GM12892 (cell line): ENCODE data around the gene BDNF.
"Not testable (repeated sequence)": the region's sequence is repeated elsewhere in the genome, so short reads cannot be mapped to it uniquely, and the experiment has no call there.

Experiments used
- DNase-seq: peaks from one replicate; pipeline ENCODE4 v3.0.0; 2011; ENCODE audit not compliant: insufficient read length
- FAIRE-seq: peaks from 2 replicates; lab custom pipeline; 2011; peaks lifted over from hg19 to GRCh38; lab: Jason Lieb, UNC
- POLR2A ChIP-seq: IDR thresholded peaks from 2 replicates; pipeline ENCODE4 v1.6.1; 2011; ENCODE audit warnings: low read depth, low read length, control low read depth
- POLR2AphosphoS5 ChIP-seq: IDR thresholded peaks from 2 replicates; pipeline ENCODE4 v1.6.1; 2011; ENCODE audit warnings: low read depth, low read length, control low read depth
- TAF1 ChIP-seq: IDR thresholded peaks from 2 replicates; pipeline ENCODE4 v1.6.1; 2011; ENCODE audit warnings: low read depth, mild to moderate bottlenecking, control low read depth, low read length, borderline replicate concordance

Gene BDNF

DNA sequence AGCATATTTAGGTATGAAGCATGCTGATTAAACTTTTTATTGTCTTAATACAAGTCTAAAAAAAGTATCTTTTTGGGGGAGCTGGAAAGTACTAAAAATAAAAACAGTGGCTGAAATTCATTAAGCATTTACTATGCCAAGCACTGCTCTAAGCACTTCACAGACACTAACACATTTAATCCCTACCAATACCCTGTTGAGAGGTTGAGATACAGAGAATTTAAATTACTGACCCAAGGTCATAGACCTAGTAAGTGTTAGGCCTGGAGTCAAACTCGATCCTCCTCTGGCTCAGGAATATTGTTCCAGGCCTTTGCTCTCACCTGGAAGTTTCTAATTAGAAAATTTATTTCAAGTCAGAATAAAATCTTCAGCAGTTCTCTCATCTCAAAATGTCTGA is 18.6 kb downstream of the BDNF start:
- FAIRE-seq: no peak
- no peak for DNase-seq
- TF ChIP-seq POLR2A: no peak
- no peak for TF ChIP-seq POLR2AphosphoS5
- TF ChIP-seq TAF1: no peak

DNA sequence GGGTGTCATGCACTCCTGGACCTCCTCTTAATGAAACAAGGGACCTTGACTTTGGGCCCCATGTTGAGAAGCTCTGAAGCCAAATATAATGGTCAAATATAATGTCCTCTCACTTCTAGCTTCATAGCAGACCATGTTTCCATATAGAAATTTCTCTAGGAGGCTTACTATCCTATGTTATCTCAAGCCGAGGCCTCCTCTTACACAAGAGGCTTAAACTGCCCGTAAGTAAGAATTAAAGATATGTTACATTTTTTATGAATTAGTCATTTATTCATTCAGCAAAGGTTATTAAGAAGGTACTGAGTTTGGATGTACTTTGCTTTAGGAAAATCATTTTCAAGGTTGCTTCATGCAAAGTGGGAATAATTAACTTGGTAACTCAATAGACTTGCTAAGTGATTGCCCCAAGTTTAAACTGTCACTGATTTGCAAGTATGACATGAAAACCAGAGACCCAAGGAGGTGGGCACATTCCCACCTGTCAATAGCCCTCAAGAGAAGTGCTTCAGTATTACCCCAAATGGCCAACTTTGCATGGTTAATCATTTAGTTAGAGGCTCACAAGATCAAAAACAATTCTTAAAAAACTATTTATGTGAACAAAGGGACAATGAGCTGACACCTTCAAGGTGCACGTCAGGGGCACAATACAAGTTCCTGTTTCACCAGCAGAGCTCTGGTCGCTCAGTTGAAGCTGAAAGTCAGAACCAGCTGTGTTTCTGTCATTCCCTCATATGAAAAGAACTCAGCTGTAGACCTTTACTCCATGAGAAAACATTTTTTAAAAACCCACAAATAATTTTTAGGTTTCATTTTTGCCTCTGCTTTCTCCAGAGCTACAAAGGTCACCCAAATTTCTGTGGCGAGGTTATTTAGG is 20.9 kb downstream of the BDNF start:
- no peak for DNase-seq
- FAIRE-seq: no peak
- TF ChIP-seq TAF1 (no peak), POLR2A (no peak), POLR2AphosphoS5 (no peak)

DNA sequence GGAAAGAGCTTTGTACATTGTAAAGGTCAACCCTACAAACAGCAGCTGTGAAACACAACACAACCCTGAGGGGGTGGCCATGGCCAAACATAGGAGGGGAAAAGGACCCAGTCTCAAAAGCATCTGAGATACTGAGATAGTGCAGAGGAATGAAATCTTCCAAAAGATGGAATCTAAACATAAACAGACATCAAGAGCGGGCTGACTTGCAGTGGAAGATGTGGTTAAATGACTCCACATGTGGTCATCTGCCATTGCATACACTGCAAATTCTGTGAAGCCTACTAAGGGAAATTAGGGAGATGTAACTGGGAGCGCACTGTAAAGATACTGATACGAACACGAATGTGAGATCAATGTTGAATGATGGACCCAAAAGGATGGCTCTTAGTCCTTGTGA is 22.0 kb downstream of the BDNF start:
- FAIRE-seq (no peak), DNase-seq (no peak)
- TF ChIP-seq POLR2A (no peak), TAF1 (no peak), POLR2AphosphoS5 (no peak)

DNA sequence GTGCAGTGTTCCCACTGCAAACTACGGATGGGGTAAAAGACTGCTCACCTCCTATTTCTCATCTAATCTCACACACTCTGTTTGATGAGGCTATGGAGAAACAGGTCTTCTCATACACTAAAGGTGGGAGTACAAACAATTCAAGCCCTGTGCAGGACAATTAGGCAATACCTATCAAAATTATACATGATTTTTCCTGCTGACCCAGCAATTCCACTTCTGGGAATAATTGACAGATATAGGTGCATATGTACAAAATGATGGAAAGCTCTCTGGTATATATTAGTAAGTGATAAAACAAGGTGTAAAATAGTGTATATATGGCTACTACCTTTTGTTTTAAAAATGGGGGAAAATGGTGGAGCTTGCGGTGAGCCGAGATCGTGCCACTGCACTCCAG is 23.1 kb downstream of the BDNF start:
- TF ChIP-seq POLR2AphosphoS5 (no peak), POLR2A (no peak), TAF1 (no peak)

DNA sequence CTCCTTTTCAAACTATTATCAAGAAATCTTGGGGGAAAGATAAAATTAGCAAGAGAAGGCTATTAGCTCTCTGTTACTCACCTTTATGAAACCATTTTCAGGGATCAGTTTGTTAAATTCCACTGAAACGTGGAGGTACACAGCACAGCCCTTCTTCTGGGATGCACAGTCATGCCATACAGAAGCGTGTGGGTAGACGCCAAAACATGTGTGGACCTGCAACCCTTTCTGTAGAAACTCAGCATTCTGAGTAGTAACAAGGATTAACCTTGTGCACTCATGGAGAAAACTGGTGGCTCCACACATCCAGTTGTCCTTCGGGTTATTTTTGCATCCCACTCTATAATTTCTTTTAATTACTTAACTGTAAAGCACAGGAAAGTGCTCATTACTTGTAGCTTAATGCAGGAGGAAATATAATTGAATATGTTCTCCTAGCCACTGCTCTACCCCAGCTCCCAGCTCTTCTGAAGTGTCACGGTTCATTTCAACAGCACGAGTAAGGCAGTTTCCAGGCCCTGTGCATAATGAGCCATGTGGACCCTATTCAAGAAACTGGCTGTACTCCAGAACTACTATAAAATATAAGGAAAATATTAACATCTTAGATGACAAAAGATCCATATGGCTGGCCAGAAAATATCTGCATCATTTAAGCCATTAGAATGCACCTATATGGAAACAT is 26.1 kb downstream of the BDNF start:
- FAIRE-seq (no peak), DNase-seq (no peak)
- TF ChIP-seq POLR2AphosphoS5 (no peak), TAF1 (no peak), POLR2A (no peak)

More for the DNA sequence above, 23.1 kb downstream of the BDNF start:
- DNase-seq (no peak), FAIRE-seq (no peak)

DNA sequence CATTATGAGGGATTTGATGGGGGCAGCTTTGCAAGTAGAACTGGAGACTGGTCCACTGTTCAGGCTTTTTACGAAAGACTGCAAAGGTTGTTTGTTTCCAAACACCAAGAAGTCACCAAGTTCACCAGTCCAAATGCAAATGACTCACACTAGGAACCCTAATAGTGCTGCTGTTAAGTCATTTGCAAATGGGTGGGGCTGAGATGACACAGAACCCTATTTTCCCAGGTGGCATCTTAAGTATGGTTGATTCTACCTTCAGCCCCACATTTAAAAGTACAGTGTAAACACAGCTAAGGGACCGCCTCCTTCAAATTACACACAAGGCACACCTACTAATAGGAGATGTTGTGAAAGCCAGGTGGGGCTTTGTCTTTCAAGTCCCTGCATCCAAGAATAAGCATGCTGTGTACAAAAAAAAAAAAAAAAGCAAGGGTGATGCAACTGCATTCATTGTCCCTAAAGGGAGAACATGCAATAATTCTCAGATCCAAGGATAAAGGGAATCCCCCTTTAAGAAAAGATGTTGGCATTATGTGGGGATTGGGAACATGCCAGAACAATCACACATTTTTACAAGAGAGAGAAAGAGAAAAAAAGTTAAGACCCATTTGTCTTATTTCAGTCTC is 27.3 kb downstream of the BDNF start:
- FAIRE-seq: no peak
- DNase-seq: no peak
- TF ChIP-seq POLR2A: no peak

DNA sequence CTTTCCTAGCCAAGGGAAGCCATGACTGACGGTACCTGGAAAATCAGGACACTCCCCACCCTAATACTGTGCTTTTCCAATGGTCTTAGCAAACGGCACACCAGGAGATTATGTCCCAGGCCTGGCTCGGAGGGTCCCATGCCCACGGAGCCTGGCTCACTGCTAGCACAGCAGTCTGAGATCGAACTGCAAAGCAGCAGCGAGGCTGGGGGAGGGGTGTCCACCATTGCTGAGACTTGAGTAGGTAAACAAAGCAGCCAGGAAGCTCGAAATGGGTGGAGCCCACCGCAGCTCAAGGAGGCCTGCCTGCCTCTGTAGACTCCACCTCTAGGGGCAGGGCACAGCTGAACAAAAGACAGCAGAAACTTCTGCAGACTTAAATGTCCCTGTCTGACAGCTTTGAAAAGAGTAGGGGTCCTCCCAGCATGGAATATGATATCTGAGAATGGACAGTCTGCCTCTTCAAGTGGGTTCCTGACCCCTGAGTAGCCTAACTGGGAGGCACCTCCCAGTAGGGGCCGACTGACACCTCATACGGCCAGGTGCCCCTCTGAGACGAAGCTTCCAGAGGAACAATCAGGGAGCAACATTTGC is 34.6 kb downstream of the BDNF start:
- FAIRE-seq, DNase-seq: not testable (repeated sequence)

DNA sequence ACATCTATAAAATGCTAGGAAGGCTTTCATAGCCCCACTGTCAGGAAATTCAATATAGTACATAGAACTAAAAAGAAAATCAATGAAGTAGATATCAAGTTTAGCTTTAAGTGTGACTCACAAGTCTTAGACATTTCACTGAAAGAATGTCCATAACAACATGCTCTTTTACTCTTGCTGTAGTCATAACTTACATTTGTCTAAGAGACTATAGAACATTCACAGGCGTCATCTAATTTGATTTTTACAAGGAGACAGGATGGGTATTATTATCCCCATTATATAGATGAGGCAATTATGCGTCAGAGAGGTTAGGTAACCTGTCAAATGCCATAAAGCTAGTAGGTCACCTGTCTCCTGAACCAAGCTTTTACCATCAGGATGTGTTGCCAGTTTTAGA is 36.9 kb downstream of the BDNF start:
- no peak for TF ChIP-seq POLR2AphosphoS5
- TF ChIP-seq POLR2A: no peak
- no peak for TF ChIP-seq TAF1
- FAIRE-seq (no peak), DNase-seq (no peak)

DNA sequence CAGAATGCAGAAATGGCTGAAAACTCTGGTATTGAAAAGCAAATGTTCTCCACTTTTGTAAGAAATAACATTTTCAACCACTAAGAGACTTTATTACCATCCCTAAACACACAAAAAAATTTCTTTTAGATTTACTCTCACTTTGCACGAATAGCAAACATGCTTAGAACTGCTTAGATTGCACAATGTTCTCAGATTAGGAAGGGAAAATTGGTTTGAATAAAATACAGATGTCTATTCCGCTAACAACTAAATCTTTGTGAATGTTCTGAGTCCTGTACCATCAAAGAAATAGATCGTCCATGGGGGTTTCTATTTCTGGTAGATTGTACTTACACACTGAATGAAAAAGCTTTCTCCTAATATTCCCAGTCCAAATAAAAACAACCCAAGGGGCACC is 40.1 kb downstream of the BDNF start:
- TF ChIP-seq TAF1 (no peak), POLR2AphosphoS5 (no peak), POLR2A (no peak)
- no peak for DNase-seq
- FAIRE-seq: no peak

DNA sequence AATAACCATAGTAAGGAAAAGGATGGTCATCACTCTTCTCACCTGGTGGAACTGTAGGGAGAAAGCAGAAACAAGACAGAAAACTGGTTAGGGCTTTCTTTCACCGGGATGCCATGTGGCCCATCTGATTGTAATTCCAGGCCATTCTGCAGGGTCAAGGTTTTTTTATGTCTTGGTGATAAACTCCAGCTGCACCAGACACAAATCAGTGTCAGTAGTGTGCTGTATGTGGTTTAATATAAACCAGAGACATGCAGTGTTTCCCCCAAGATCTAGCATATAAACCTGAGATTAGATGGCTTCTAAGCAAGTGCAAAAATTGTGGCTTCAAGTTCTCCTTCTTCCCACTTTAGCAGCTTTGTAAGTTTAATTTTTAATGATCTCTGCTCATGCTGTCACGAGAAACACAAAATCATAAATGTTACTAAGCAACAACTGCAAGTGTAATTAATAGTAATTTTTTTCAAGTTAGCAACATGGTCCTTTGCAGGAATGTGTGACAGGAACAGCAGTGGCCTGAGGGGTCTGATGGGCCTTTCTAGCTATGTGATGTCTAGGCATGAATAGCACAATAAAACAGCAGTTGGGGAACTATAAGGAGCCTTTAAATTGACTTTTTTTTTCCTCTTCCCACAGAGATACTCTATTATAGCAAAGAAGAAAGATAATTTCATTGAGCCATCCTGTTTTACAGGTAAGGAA is 41.6 kb downstream of the BDNF start:
- DNase-seq: no peak
- TF ChIP-seq TAF1 (no peak), POLR2AphosphoS5 (no peak), POLR2A (no peak)
- FAIRE-seq: no peak
